Stimulated activated CD4-positive, alpha-beta T cell treated with anti-CD3 and anti-CD28 coated beads, TNF-alpha, amount 100 ng/mL, for 24 hours (primary cell): ENCODE measurements around the gene AIG1.
"Not testable (repeated sequence)": the region's sequence is repeated elsewhere in the genome, so short reads cannot be mapped to it uniquely, and the experiment has no call there.

Source experiments
- DNase-seq, 3 experiments: peaks; one replicate each; pipeline ENCODE4 v3.0.0-alpha.2; 2020; ENCODE audit warnings: low read depth in 3 of 3

The AIG1 gene

DNA sequence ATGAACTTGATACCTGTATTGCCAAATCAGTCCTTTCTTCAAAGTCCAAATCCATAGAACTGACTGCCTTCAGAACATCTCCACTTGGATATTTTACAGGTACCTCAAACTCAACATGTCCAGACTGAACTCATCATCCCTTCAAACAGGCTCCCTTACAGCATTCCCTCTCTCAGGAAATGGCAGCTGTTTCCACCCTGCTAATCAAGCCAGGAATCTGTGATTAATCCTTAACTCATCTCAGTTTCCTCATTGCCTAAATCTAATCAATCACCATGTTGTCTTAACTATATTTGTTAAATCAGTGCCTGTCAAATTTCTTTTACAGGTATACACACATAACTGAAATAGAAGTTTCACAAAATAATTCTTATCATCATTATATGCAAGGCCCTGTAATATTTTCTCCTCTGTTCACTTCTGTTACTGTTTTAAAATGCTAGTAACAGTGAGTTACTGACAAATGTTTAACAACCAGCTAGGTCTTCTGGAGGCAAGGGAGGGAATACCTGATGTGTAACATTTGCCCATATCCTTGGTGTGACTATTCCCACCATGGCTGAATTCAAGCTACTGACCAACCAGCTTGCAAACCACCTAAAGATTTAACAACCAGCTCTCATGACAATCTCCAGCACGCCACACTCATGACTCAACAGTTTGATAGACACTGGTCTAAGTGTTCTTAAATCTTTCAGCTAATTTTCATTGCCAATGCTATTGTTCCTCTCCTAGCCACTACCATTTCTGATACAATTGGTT is 264.9 kb downstream of the AIG1 start:
- DNase-seq = no peak

DNA sequence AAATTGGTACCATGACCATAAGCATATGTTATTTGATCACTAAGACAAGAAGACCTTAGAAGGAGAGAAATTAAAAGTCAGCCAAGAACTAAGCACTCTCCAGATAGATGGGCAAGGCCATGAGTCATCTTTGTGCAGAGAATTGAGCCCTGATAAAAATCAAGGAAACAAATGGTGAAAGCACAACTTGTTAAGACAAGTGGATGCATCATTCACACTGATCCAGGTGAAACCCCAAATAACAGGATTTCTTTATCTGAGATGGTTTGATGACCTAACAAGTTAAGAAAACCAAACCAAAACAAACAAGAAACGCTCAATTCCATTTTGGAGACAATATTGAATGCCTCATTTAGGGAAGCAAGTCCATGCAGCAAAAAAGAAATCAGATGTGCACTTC is 268.2 kb downstream of the AIG1 start:
- no peak for DNase-seq

DNA sequence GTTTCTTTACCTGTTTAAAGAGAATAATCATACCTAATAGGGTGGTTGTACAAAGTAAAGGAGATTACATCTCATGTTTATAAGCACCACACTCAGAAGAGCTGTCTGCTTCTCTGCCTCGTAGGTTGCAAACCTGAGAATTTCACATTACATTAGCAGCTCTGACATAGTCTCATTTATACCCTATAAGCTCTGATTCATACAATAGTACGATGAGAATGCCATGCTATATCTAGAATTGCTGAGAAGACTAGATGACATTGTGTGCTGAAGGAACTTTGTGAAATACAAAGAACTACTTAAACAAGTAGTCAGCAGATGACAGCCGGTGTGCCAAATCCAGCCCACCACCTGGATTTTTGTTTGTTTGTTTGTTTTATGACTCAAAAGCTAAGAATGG is 268.6 kb downstream of the AIG1 start:
- no peak for DNase-seq

DNA sequence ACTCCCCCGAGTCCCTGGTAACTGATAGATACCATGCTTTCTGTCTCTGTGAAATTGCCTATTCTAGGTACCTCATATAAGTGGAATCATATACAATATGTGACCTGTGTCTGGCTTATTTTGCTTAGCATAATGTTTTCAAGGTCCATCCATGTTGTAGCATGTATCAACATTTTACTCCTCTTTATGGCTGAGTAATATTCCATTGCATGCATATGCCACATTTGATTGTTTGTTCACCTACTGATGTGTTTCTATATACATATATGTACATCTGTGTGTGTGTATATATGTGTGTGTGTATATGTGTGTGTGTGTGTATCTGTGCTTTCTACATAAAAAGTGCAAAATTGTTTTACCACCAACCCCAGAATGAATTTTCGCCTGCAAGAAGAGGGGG is 270.7 kb downstream of the AIG1 start:
- no peak for DNase-seq

DNA sequence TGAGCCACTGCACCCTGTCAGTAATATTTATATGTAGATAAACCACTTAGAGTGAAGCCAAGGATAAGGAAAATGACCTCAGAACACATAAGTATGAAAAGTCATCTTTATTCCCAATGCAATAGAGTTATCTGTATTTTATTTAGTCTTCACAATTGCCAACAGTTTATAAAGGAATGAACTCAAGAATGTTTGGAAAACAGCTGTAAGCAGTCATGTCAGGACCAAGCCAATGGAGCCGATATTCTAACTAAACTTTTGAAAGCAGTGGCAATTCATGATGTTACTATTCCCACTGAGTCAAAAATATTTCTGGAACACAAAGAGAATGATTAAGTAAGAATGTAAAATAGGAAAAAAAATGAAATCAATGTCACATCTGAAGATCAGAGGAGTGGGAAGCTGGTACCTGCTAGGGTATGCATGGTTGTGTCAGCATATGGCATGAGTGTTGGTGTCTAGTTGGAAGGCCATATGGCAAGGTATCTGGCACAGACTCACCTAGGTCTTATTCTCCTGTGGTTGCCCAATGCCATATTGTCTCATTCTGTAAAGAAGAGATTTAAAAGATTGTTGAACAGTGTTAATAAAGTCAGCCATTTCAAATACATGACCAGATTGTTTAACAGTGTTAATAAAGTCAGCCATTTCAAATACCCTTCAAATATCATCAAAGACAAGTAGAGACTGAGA is 271.6 kb downstream of the AIG1 start:
- no peak for DNase-seq

DNA sequence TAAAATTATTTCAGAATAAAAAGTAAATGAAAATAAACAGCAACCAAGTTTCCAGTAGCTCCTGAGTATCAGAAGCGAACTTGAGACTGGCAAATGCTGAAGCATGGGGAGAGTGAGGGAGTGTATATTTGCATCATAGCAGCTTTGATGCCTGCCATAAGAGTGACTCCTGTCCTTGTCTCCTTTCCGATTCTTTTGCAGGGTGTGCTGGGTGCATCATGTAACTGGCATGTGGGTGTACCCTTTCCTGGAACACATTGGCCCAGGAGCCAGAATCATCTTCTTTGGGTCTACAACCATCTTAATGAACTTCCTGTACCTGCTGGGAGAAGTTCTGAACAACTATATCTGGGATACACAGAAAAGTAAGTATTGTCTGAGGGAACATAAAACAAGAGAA is 272.4 kb downstream of the AIG1 start:
- no peak for DNase-seq

DNA sequence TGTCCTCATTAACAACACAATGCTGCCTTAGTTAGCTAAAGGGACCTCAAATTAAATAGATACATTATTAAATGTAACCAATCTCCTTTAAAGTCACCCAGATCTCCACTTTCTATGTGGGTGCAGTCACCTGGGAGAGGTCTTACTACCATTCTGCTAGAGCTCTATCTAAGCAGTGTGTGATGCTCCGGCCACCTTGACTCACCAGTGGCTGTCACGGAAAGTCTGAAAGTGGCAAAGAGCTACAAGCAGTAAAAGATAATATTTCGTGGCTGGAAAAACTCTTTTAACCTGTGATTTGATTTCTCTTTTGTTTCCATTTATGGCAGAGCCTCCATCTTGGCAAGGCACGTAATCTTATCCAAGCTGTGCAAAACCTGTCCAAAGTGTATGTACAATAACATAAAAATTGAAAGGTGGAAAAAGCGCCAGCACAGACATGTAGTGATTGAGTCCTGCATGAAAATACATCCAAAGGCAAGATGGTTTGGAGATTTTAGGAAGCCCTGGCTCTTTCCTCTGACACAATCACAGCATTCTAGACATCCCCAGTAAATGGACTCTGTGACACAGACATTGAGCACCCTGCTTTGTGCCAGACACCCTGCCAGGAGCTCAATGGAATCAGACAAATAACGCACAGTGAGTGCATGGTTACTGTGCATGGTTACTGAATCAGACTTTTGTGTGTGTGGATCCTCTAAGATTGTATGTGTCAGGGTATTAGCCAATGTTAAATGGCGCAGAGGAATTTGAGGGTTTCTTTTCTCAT is 273.2 kb downstream of the AIG1 start:
- DNase-seq = peak in 1 of 3 experiments; percentile 11

DNA sequence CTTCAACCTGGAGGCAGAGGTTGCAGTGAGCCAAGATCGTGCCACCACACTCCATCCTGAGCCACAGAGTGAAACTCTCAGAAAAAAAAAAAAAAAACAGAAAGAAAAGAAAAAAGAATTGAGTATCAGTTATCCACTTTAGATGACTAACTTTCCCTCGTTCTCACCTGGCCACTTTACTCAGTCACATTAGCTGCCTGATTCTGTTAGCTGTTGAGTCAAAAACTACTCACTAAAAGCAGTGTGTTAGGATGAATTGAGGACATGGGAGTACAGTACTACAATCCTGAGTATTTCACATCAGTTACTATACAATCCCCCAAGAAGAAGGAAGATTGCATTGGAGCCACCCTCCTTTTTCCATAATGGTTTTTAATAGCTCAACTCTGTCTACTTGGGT is 275.2 kb downstream of the AIG1 start:
- DNase-seq = no peak

DNA sequence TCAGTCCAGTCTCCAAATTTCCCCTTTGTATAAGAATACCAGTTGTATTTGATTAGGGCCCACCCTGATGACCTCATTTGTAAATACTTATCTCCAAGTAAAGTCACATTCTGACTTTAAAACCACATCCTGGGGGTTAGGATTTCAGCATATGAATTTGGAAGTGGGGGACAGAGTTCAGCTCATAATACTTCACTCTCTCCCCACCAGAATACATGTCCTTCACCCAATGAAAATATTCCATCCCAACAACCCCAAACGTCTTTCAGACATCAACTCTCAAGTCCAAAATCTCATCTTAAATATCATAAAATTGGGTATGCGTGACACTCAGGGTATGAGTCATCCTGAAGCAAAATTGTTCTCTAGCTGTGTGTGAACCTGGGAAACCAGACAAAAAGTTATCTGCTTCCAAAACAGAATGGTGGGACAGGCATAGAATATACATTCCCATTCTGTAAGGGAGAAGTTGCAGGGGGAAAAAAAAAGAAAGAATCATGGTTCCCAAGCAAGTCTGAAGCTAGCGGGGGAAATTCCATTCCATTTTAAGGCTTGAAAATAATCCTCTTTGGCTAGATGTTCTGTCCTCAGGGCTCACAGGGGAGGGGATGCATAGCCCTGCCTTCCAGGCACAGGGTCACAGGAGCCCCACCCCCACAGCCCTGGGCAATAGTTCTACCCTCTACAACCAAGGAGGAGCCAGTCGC is 275.9 kb downstream of the AIG1 start:
- DNase-seq = no peak

DNA sequence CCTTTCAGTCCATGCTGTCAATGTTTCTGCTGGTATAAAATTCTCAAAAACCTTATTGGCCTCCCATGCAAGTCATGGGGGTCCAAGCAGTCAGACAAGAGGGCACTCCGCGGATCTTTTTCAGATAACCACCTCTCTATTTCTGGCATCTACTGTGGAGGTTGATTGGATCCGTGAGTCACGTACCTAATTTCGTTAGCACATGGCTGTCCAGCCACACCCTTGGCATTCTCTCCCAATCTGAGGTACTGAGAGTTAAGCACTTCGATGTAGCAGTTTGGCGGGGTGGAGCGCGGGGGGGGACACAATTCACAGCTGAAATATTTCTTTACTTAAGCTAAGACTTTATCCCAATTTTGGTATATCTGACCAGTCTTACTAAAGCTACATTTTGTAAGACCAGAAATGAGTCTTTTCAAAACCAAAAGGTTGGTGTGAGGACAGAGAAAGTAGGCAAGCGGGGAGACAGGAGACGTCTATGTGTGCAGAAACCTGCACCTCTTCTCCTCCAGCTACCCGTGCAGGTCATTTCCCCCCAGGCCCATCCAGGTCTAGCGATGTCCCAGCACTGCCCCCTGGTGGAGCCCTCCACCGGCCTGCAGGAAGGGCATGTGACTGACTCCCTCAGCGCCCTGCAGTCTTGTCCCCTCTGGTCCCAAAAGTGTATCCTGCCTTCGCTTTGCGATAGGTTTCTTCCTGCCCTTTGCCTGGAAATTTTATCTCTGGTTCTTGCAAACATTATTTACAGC is 276.7 kb downstream of the AIG1 start:
- peak in 2 of 3 experiments; percentile 37 to 61 for DNase-seq

DNA sequence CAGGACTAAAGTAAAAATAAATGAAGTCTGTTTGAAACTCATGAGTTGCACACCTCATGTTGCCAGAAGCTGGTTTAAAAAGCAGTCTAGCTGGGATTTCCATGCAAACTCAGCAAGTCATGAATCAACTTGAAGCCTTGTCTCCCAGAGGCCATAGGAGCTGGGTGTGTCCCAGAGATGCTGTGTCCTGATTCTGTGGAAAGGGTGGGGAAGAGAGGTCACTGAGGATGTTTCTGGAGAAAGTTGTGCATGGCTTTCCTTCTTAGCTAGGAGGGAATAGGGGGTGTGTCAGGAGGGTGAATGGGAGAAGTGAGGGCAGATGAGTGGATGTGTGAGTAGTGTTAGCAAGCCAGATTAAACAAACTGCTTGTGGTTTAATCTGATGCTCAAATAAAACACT is 278.5 kb downstream of the AIG1 start:
- no peak for DNase-seq

DNA sequence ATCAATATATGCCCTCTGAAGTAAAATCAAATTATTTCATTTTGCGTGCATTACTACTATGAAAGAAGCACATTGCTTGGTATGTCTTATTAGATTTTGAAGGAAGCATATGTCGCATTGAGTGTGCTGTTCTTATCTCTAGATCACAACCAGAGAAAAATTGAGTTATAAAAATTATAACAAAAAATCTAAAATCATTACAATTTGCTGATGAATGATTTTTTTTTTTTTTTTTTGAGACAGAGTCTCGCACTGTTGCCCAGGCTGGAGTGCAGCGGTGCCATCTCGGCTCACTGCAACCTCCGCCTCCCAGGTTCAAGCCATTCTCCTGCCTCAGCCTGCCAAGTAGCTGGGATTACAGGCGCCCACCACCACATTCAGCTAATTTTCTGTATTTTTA is 284.8 kb downstream of the AIG1 start:
- DNase-seq = not testable (repeated sequence)

DNA sequence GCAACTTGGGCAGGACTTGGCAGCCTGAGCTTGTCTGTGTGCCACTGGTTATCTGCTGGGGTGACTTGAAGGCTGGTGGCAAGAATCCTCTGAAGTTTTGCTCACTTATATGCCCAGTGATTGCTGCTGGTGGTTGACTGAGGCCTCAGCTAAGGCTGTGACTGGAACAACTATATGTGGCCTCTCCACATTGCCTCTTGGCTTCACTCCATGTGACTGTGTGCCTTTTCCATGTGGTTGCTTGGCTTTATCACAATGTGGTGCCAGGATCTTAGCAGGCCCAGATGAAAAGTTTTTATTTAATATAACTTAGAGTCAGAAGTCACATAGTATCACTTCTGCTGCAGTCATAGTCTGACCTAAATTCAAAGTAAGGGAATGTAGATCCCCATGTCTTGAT is 285.3 kb downstream of the AIG1 start:
- no peak for DNase-seq

DNA sequence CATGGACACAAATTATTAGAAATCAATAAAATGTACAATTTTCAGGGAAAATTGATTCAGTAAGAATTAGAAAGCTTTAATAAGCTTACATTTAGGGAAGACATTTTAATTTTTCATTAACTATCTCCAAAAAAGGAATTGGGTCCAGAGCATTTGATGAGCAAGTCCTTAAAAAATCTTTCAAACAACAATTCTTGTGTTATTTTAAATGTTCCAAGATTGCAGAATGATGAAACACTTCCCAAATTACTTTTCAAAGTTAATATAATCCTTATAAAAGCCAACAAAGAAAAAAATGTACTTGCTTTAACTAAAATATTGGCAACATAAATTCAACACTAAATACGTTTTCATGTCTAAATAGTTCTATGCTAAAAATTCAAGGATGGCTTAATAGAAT is 287.8 kb downstream of the AIG1 start:
- DNase-seq = no peak

DNA sequence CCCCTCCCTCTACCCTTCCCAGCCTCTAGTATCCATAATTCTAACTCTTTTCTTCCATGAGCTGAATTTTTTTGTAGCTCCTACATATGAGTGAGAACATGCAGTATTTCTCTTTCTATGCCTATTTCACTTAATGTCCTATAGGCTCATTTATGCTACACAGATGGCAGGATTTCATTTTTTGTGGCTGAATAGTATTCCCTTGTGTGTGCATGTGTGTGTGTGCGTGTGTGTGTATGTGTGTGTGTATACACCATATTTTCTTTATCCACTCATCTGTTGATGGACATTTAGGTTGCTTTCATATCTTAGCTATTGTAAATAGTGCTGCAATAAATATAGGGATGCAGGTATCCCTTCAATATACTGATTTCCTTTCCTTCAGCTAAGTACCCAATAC is 288.8 kb downstream of the AIG1 start:
- no peak for DNase-seq

DNA sequence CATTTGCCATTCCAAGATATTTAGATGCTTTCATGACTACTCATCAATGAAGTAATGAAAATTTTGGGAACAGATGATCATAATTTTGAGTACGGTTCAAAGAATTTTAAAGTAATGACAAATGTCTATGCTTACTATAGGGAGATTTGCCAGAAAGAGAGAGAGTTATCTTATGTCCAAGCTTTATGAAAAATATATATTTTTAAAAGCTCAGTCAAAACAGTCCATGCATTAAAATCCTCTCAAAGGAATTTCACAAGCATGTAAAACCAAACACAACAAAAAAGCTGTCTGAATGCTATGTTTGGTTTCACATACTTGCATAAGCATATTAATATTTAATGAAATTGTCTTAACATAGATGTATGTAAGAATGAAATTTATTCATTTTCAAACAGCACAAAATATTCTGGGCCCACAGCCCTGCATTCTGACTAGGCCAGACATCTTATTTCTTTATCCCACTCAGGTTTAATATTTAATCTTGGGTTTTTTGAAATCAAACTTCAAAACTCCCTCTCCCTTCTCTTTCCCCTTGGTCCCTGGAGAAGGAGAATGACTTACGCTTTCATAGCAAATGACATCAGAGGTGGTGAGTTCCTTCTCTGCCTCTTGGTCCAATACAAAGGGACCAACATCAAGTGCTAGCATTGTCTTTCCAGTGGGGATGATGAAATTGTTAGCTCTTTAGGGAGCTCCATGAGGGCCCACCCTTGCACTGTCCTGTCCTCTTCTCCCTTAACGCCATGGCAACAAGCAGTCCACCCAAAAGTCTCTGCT is 295.6 kb downstream of the AIG1 start:
- no peak for DNase-seq

DNA sequence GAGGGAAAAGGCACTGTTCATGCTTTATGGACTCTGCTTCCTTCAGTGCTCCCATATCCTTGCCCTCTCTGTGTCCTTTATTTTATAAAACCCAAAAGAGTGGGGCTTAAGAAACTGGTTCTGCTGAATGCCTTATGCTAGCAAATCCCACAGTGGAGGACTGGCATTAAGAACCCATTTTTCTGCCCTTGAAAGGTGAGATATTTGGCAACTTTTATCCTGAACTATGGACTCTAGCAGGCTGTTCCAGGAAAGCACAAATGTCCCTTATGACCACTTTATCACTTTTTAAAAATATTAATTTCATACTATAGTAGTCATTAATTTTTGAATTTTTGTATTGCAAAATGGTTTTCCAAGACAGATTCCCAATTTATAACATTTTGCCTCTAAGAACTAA is 296.5 kb downstream of the AIG1 start:
- DNase-seq = no peak

DNA sequence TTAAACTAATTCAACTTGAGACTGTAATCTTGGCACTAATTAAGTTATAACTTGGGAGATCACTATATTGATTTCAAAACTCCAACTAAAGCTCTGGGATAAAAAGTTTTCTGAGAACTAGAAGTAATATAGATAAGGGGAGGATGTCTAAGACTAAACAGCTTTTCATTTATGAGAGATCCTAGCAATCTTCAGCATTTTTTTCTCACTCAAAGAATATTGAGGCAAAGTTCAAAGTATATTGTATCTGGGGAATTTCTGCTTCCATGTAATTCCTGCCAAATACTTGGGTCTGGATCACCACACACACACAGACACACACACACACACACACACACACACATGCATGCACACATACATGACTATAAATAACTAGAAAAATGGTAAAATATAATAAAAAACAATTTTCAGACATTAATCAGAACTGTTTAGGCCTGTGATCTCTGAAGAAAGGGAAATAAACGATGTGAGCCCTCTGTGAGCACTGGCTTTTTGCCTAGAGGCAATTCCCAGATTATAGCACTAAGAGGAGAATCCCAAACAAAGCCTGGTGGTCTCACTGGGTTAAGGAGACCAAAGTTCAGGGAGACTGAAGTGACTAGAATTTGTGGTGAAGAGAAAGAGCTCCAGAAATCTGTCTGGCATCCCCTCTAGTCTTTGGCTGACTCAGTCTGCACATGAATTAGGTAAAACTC is 297.0 kb downstream of the AIG1 start:
- DNase-seq = no peak

DNA sequence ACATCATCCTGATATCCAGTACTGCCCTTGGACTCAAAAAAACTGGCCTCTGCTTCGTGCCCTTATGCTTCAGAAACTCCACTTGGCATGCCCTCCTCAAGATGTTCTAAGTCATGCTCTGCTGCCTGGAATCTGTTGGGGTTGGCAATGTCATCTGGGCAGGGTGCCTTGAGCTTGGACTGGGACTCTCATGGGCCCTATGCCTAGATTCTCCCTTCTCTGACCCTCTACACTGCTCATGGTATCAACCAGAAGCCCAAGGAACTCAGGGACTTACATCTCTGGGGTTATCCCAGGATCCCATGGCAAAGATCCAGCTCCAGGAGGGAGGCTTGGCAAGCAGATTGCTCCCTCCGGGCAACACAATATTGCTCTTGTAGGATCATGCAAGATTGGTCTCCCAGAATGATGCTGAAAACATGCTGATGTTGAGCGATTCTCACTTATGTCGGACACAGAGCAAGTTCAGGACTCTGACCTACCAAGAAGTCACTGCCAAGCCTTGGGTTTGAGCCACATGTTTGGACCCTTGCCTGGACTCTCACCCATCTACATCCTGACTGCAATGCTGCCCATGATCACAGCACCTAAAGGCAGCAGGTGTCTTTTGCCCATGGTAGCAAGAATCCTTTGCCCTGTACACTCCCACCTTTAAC is 301.0 kb downstream of the AIG1 start:
- no peak for DNase-seq

DNA sequence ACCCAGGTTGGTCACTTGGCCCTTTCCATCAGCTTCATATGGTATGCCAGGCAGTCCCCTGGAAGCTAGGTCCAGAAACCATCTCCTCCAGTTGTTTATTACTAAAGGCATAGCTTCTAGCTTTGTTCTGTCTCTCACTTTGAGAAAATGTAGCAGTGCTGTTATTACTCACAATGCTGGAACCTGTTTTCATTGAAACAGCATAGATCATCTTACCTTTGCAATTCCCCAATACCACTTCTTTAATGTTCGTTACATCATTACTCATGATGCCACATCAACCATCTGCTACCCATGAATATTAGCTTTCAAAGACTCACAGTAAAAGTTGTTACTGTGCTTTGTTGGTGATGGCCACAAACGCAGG is 301.5 kb downstream of the AIG1 start:
- DNase-seq = no peak
